ENCODE measurements around the gene ACTR8.

Gene ACTR8

GRCh38 chr3:53844262-53845102 is 37.5 kb downstream of the ACTR8 start:
- DNase-seq = no peak
- Histone ChIP-seq H3K4me3 (ENCODE audit: low read depth, low read length) (no peak overlapping the region), H3K36me3 (no peaks in the 10 kb centered on the region)

GRCh38 chr3:53843195-53844177 is 38.5 kb downstream of the ACTR8 start:
- no peak for TF ChIP-seq CTCF (IDR thresholded peaks at IDR 0.05; ENCODE audit: low read depth, low read length)
- H3K4me3 ChIP-seq (ENCODE audit: low read depth, low read length) = no peak overlapping the region
- H3K27ac ChIP-seq = no peak overlapping the region
- H3K36me3 ChIP-seq = no peaks in the 10 kb centered on the region
- peak; percentile 47 for DNase-seq
- H3K9me3 ChIP-seq (ENCODE audit: severe bottlenecking) = peaks cover 4% of the 10 kb centered on the region
- H3K27me3 ChIP-seq (ENCODE audit: insufficient read depth, low read depth, severe bottlenecking) = no peaks in the 10 kb centered on the region

More at GRCh38 chr3:53844262-53845102, 37.5 kb downstream of the ACTR8 start:
- Histone ChIP-seq H3K9me3 (ENCODE audit: severe bottlenecking) (peaks cover 4% of the 10 kb centered on the region), H3K27ac (no peak overlapping the region), H3K27me3 (ENCODE audit: insufficient read depth, low read depth, severe bottlenecking) (no peaks in the 10 kb centered on the region)
- no peak for TF ChIP-seq CTCF (IDR thresholded peaks at IDR 0.05; ENCODE audit: low read depth, low read length)

- no peak for TF ChIP-seq CTCF (IDR thresholded peaks at IDR 0.05; ENCODE audit: low read depth, low read length)
- Histone ChIP-seq H3K4me3 (ENCODE audit: low read depth, low read length) (no peak overlapping the region), H3K27ac (peak overlapping the region; percentile 48), H3K27me3 (ENCODE audit: insufficient read depth, low read depth, severe bottlenecking) (no peaks in the 10 kb centered on the region), H3K9me3 (ENCODE audit: severe bottlenecking) (peaks cover 4% of the 10 kb centered on the region), H3K36me3 (no peaks in the 10 kb centered on the region)
- no peak for DNase-seq
These were observed 39.3 kb downstream of the ACTR8 start for GRCh38 chr3:53842436-53843194.

GRCh38 chr3:53841296-53841695 is 40.7 kb downstream of the ACTR8 start:
- Histone ChIP-seq H3K27ac (no peak overlapping the region), H3K9me3 (ENCODE audit: severe bottlenecking) (no peaks in the 10 kb centered on the region), H3K36me3 (no peaks in the 10 kb centered on the region), H3K4me3 (ENCODE audit: low read depth, low read length) (no peak overlapping the region), H3K27me3 (ENCODE audit: insufficient read depth, low read depth, severe bottlenecking) (no peaks in the 10 kb centered on the region)
- TF ChIP-seq CTCF (IDR thresholded peaks at IDR 0.05; ENCODE audit: low read depth, low read length) = peak; percentile 55
- no peak for DNase-seq

- Histone ChIP-seq H3K27ac (no peak overlapping the region), H3K9me3 (ENCODE audit: severe bottlenecking) (no peaks in the 10 kb centered on the region), H3K4me3 (ENCODE audit: low read depth, low read length) (no peak overlapping the region), H3K36me3 (no peaks in the 10 kb centered on the region), H3K27me3 (ENCODE audit: insufficient read depth, low read depth, severe bottlenecking) (no peaks in the 10 kb centered on the region)
- no peak for DNase-seq
- TF ChIP-seq CTCF (IDR thresholded peaks at IDR 0.05; ENCODE audit: low read depth, low read length) = no peak
These were observed 44.6 kb downstream of the ACTR8 start for GRCh38 chr3:53837331-53837730.

Data from WERI-Rb-1 (cell line).